OCI-LY1 (cell line): ENCODE data around the gene DUSP3.

Source experiments
- H2AFZ ChIP-seq: fragments of 200-600 bp; sonication (generic), shearing (Covaris generic); 2 replicates; pipeline ENCODE4 v1.6.0; 2014; ENCODE audit warnings: antibody characterized with exemption, mild to moderate bottlenecking, low read length
- H3F3A ChIP-seq: fragments of 200-600 bp; sonication (generic), shearing (Covaris generic); 2 replicates; pipeline ENCODE4 v1.6.0; 2014; ENCODE audit warnings: mild to moderate bottlenecking, antibody characterized with exemption, low read length, moderate library complexity; ENCODE audit not compliant: insufficient read depth
- H3K27ac ChIP-seq: fragments of 200-600 bp; sonication (generic); 2 replicates; pipeline ENCODE4 v1.5.1; 2014; ENCODE audit warnings: low read length, mixed run types, mild to moderate bottlenecking, low read depth; ENCODE audit not compliant: poor library complexity, severe bottlenecking
- H3K27me3 ChIP-seq: fragments of 200-600 bp; sonication (generic); 2 replicates; pipeline ENCODE4 v1.6.0; 2014; ENCODE audit warnings: antibody characterized with exemption, mild to moderate bottlenecking, low read length, moderate library complexity; ENCODE audit not compliant: insufficient read depth
- H3K36me3 ChIP-seq: fragments of 200-600 bp; sonication (generic); 2 replicates; pipeline ENCODE4 v1.6.1; 2014; ENCODE audit warnings: mild to moderate bottlenecking, antibody characterized with exemption, low read length, moderate library complexity, mixed read lengths; ENCODE audit not compliant: insufficient read depth
- H3K4me1 ChIP-seq: fragments of 200-600 bp; sonication (generic); 2 replicates; pipeline ENCODE4 v1.5.1; 2014; ENCODE audit warnings: mild to moderate bottlenecking, low read length, moderate library complexity; ENCODE audit not compliant: insufficient read depth, severe bottlenecking
- H3K4me2 ChIP-seq: fragments of 200-600 bp; sonication (generic), shearing (Covaris generic); 2 replicates; pipeline ENCODE4 v1.6.1; 2014; ENCODE audit warnings: low read length
- H3K4me3 ChIP-seq: fragments of 200-600 bp; sonication (generic); 2 replicates; pipeline ENCODE4 v1.5.1; 2014; ENCODE audit warnings: low read length, low read depth, mild to moderate bottlenecking, mixed read lengths; ENCODE audit not compliant: poor library complexity, severe bottlenecking
- H3K79me2 ChIP-seq: fragments of 200-600 bp; shearing (Covaris generic); 2 replicates; pipeline ENCODE4 v1.6.1; 2016; ENCODE audit warnings: mixed run types, low read length, mixed read lengths; ENCODE audit not compliant: insufficient read depth
- H3K9ac ChIP-seq: fragments of 200-600 bp; sonication (generic), shearing (Covaris generic); 2 replicates; pipeline ENCODE4 v1.6.1; 2014; ENCODE audit warnings: mild to moderate bottlenecking, low read length, mixed read lengths
- H3K9me2 ChIP-seq: fragments of 200-600 bp; sonication (generic), shearing (Covaris generic); 2 replicates; pipeline ENCODE4 v1.6.1; 2014; ENCODE audit warnings: low read depth, mild to moderate bottlenecking, low read length, mixed read lengths
- H3K9me3 ChIP-seq: fragments of 200-600 bp; shearing (Covaris generic); 2 replicates; pipeline ENCODE4 v1.6.1; 2014; ENCODE audit warnings: low read length, mixed read lengths
- H4K20me1 ChIP-seq: fragments of 200-600 bp; sonication (generic), shearing (Covaris generic); 2 replicates; pipeline ENCODE4 v1.6.0; 2016; ENCODE audit warnings: mild to moderate bottlenecking, low read length; ENCODE audit not compliant: insufficient read depth
- EZH2 ChIP-seq: fragments of 200-600 bp; sonication (generic), shearing (Covaris generic); IDR thresholded peaks from 2 replicates; pipeline ENCODE4 v1.8.0; 2017; ENCODE audit warnings: borderline replicate concordance, mixed run types, mild to moderate bottlenecking, antibody characterized with exemption, low read length, moderate library complexity, mixed read lengths
- TF ChIP-seq, protein P1 (sequence below): fragments of 200-600 bp; sonication (generic), shearing (Covaris generic); IDR thresholded peaks from 2 replicates; pipeline ENCODE4 v1.5.1; 2017; ENCODE audit warnings: mild to moderate bottlenecking, antibody characterized with exemption, low read length, moderate library complexity, mixed read lengths

DUSP3 gene

DNA sequence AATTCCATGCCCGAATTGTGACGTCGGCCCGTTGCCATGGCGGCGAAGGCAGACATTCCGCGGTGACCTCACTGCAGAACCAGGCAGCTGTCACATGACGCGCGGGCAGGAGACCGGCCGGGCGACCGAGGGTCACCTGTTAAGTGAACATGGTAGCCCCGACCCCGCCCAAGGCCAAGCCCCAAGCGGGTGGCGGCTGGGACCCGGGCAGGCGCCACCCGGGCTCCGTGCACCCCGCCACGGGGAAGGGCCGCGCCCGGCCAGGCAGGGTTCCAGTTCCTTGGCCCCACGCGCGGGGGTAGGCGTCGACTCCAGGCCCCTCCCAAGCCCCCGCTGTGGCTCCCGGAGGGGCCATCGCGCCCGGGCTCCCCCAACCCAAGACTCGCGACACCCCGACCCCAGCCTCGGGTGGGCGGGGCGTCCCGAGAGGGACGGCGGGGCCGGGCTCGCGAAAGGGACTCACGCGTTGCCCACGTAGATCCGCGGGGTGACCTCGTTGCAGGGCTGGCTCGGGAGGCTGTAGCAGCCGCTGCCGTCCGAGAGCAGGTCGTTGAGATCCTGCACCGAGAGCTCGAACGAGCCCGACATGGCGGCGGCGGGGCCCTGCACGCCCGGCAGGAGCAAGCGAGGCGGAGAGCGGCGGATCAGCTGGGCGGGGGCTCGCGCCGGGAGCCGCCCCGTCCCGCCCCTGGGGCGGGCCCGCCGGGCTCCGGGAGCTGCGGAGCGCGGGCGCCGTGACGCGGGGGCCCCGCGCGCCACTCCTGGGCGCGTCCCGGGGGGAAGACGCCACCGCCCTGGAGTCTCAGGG is at the start of gene DUSP3:
TSS of gene DUSP3 (minus strand) at position 641 of the 808 bp plus-strand sequence. CDS start at position 588, 53 bp downstream.
- peak within 1 kb of the TSS; percentile 76 for H3K4me2 ChIP-seq
- no peak within 1 kb of the TSS for H3K27ac ChIP-seq
- no peaks in the 10 kb centered on the region for H3K9me2 ChIP-seq
- peaks cover 10% of the 10 kb centered on the region for H3K4me1 ChIP-seq
- no peaks in the 10 kb centered on the region for H3K79me2 ChIP-seq
- no peaks in the 10 kb centered on the region for H3K9me3 ChIP-seq
- peak within 1 kb of the TSS; percentile 94 for H3K4me3 ChIP-seq
- H3K36me3 ChIP-seq, result peaks cover 8% of the 10 kb centered on the region; the same call in 1 of the 2 replicates
- H3K27me3 ChIP-seq, result peaks cover 8% of the 10 kb centered on the region; the same call in 1 of the 2 replicates
- peak within 1 kb of the TSS; percentile 90 for H3K9ac ChIP-seq
- no peaks in the 10 kb centered on the region for H3F3A ChIP-seq
- no peak for TF ChIP-seq EZH2
- TF ChIP-seq, protein P1, sequence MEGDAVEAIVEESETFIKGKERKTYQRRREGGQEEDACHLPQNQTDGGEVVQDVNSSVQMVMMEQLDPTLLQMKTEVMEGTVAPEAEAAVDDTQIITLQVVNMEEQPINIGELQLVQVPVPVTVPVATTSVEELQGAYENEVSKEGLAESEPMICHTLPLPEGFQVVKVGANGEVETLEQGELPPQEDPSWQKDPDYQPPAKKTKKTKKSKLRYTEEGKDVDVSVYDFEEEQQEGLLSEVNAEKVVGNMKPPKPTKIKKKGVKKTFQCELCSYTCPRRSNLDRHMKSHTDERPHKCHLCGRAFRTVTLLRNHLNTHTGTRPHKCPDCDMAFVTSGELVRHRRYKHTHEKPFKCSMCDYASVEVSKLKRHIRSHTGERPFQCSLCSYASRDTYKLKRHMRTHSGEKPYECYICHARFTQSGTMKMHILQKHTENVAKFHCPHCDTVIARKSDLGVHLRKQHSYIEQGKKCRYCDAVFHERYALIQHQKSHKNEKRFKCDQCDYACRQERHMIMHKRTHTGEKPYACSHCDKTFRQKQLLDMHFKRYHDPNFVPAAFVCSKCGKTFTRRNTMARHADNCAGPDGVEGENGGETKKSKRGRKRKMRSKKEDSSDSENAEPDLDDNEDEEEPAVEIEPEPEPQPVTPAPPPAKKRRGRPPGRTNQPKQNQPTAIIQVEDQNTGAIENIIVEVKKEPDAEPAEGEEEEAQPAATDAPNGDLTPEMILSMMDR, result no peak
- peak within 1 kb of the TSS; percentile 75 for H2AFZ ChIP-seq
- no peaks in the 10 kb centered on the region for H4K20me1 ChIP-seq

DNA sequence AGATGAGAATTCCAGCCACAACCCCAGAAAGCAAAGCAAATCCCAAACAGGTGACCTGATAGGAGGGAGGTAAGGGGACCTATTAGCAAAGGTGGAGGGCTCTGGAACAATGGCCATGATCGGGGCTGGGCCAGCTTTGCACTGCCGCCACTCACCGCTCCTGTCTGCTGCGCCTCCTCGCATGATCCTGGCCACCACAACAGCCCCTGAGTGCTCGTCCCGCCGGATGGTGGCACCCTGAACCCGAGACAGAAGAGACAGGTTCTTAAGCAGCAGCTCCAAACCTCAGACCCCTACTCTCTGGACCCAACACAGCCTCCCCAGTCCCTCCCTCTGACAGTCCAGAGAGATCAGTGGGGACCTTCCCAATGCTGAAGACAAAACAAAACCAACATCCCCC is 48.8 kb upstream of the DUSP3 start:
- Histone ChIP-seq H3K9me3 (no peaks in the 10 kb centered on the region), H3K9me2 (no peaks in the 10 kb centered on the region), H3K4me2 (no peak overlapping the region), H3F3A (no peaks in the 10 kb centered on the region), H3K9ac (no peak overlapping the region), H3K4me1 (no peaks in the 10 kb centered on the region), H3K36me3 (no peaks in the 10 kb centered on the region), H3K79me2 (no peaks in the 10 kb centered on the region), H2AFZ (no peak overlapping the region), H3K27ac (no peak overlapping the region), H4K20me1 (no peaks in the 10 kb centered on the region), H3K27me3 (peaks cover 13% of the 10 kb centered on the region), H3K4me3 (no peak overlapping the region)
- TF ChIP-seq EZH2, result no peak
- TF ChIP-seq, protein P1, result no peak

DNA sequence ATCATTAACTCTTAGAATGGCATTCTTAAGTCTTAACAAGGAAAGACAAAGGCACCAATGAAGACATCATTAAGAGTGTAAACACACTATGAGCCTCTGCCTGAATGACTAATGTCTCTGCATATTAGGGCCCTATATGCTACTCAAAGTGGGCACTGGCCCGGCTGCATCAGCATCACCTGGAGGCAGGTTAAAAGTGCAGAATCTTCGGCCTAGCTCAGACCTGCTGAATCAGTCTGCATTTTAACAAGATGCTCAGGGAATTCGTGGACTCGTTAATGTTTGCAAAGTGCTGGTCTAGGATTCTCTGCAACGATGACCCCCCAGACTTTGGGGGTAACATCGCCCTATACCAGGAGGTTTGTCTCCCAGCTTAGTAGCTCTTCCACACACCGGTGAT is 47.4 kb upstream of the DUSP3 start:
- no peak overlapping the region for H3K9ac ChIP-seq
- H3K4me2 ChIP-seq, result no peak overlapping the region
- H4K20me1 ChIP-seq, result no peaks in the 10 kb centered on the region
- H3K9me2 ChIP-seq, result no peaks in the 10 kb centered on the region
- H3K4me3 ChIP-seq, result no peak overlapping the region
- no peaks in the 10 kb centered on the region for H3F3A ChIP-seq
- H2AFZ ChIP-seq, result no peak overlapping the region
- no peaks in the 10 kb centered on the region for H3K79me2 ChIP-seq
- TF ChIP-seq EZH2, result no peak
- TF ChIP-seq, protein P1, result no peak
- H3K36me3 ChIP-seq, result no peaks in the 10 kb centered on the region
- H3K27me3 ChIP-seq, result peaks cover 13% of the 10 kb centered on the region
- H3K4me1 ChIP-seq, result no peaks in the 10 kb centered on the region
- H3K27ac ChIP-seq, result no peak overlapping the region
- no peaks in the 10 kb centered on the region for H3K9me3 ChIP-seq
